Measurements from ENCODE around the gene AFAP1. TPM values are rescaled to one million over a fixed set of nuclear protein-coding genes. Genes with fewer than 3 reads are reported as not detected.

Gene AFAP1
- total and polyA plus RNA-seq, 2 experiments from 2014 or later, result 10.5 to 31.9 TPM

DNA sequence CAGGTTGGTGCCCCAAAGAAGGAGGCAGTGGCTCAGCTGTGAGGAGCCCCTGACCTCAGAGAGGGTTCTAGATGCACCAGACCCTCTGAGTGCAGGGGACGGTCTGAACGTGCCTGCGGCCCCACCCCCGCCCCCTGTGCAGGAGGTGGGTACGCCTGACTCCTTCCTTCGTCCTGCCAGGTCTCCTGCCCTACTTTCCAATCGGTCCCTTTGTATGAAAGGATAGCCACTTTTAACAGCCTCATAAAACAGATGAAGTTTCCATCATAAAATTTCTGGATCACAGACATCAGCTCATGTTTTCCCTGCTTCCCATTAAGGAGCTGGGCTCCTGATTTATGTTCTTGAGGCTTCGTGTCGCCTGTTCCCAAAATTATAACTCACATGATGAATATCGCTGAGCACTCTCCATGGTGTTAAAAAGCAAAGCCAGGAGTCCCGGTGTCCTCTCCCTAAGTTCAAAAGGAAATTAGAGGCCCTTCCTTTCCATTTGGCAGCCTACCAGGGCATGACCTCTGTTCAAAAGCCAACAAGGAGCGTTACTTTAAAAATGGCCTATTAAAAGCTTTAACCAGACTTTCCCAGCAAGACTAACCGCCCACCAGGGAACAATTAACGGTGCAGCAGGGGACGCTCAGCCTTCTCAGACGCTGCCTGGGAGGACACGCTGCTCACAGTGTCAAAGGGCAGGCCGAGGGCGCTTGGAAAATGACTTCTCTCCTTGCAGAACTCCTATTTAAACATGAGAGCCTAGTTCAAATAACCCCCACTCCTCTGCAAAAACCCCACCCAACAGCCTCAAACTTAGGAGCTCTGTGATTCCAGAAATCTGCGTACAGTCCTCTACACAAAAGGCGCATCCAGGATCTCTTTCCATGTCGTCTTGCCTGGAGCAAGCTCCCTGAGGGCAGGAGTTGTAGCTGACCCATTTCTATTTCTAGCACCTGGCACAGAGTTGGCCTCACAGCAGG, 181.9 kb downstream of the AFAP1 start:
- DNase-seq (ENCODE audit: low read depth in 1 of 2, low spot score in 1 of 2), result peak in 1 of 2 donors; percentile 16
- no peaks in the 10 kb centered on the region for H3K36me3 ChIP-seq
- H3K4me1 ChIP-seq (ENCODE audit: low read depth), result no peaks in the 10 kb centered on the region
- H3K9me3 ChIP-seq (ENCODE audit: low read depth), result no peaks in the 10 kb centered on the region
- H3K27ac ChIP-seq, result no peak overlapping the region
- TF ChIP-seq, protein P1, sequence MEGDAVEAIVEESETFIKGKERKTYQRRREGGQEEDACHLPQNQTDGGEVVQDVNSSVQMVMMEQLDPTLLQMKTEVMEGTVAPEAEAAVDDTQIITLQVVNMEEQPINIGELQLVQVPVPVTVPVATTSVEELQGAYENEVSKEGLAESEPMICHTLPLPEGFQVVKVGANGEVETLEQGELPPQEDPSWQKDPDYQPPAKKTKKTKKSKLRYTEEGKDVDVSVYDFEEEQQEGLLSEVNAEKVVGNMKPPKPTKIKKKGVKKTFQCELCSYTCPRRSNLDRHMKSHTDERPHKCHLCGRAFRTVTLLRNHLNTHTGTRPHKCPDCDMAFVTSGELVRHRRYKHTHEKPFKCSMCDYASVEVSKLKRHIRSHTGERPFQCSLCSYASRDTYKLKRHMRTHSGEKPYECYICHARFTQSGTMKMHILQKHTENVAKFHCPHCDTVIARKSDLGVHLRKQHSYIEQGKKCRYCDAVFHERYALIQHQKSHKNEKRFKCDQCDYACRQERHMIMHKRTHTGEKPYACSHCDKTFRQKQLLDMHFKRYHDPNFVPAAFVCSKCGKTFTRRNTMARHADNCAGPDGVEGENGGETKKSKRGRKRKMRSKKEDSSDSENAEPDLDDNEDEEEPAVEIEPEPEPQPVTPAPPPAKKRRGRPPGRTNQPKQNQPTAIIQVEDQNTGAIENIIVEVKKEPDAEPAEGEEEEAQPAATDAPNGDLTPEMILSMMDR (IDR thresholded peaks at IDR 0.05; ENCODE audit: low read depth, low read length), result no peak
- no peak overlapping the region for H3K4me3 ChIP-seq
- H3K27me3 ChIP-seq, result no peaks in the 10 kb centered on the region

DNA sequence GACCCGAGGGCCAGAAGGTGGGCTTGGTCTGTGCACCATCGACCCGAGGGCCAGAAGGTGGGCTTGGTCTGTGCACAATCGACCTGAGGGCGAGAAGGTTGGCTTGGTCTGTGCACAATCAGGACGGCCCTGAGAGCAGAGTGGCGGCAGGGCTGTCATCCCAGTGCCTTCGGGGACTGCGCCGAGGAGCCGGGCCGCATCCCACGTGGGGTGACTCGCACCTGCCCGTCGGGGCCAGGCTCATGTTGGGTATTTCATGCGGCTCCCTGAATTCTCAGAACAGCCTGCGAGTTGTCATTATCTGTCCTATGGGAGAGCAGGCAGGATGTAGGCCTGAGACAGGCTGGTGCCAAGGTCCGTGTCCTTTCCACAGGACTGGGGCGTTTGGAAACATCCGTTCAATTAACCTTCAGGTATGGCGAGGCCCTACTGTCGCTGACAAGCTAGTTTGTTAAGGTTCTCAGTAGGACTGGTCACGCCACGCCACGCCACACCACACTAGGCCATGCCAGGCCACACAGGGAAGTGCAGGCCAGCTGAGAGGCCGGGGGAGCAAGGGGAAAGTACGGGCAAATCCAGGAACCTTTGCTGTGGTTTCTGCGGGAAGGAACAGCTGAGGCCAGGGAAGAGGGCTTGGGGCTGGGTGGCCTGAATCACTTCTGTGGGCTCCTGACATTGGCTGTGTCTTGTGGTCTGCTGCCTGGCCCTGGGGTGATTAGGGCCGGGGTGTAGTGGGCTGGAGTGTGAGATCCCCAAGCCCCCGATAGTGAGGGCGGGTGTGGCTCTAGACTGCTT, 182.9 kb downstream of the AFAP1 start:
- TF ChIP-seq, protein P1 (IDR thresholded peaks at IDR 0.05; ENCODE audit: low read depth, low read length), result no peak
- Histone ChIP-seq H3K36me3 (no peaks in the 10 kb centered on the region), H3K9me3 (ENCODE audit: low read depth) (no peaks in the 10 kb centered on the region), H3K4me1 (ENCODE audit: low read depth) (no peaks in the 10 kb centered on the region), H3K27me3 (no peaks in the 10 kb centered on the region), H3K27ac (no peak overlapping the region), H3K4me3 (no peak overlapping the region)
- DNase-seq (ENCODE audit: low read depth in 1 of 2, low spot score in 1 of 2), result no peak

DNA sequence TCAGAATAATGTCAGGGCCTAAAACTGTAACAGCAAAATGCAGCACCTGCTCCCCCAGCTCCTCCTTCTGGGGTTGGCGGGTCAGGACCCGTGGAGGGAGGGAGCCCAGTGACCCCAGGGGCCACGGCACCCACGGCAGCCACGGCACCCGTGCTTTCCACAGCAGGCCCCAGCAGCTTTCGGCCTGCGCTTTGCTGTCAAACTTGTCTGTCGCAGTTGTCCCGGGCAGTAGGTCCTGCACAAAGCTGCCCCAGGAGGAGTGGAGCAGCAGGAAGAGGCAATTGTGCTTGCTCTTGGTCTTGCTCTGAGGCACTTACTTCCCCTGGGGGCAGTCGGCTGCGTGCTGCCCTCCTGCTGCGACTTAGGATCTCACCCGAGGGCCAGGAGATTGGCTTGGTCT, 183.6 kb downstream of the AFAP1 start:
- TF ChIP-seq, protein P1 (IDR thresholded peaks at IDR 0.05; ENCODE audit: low read depth, low read length), result no peak
- H3K9me3 ChIP-seq (ENCODE audit: low read depth), result no peaks in the 10 kb centered on the region
- no peaks in the 10 kb centered on the region for H3K4me1 ChIP-seq (ENCODE audit: low read depth)
- H3K27me3 ChIP-seq, result no peaks in the 10 kb centered on the region
- no peak for DNase-seq (ENCODE audit: low read depth in 1 of 2, low spot score in 1 of 2)
- no peaks in the 10 kb centered on the region for H3K36me3 ChIP-seq
- no peak overlapping the region for H3K4me3 ChIP-seq
- no peak overlapping the region for H3K27ac ChIP-seq

DNA sequence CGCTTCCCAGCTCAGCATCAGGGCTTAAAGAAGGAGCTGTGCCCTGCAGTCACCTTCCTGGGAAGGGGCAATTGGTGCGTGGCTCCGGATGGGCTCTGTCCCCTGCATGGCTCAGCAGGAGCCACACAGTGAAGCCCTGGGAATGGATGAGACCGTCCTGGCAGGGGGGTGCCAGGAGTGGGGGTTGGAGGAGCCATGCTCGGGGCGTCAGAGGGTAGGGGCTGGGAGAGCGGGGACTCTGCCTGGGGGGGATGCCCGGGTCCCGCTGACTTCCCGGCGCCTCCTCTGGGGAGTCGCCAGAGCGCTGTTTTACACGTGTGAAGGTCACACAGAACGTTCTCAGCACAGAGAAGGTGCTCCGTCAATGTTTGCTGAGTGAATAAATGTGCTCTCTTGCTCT, 184.1 kb downstream of the AFAP1 start:
- Histone ChIP-seq H3K4me3 (no peak overlapping the region), H3K27me3 (no peaks in the 10 kb centered on the region), H3K27ac (no peak overlapping the region), H3K4me1 (ENCODE audit: low read depth) (no peaks in the 10 kb centered on the region), H3K36me3 (no peaks in the 10 kb centered on the region), H3K9me3 (ENCODE audit: low read depth) (no peaks in the 10 kb centered on the region)
- TF ChIP-seq, protein P1 (IDR thresholded peaks at IDR 0.05; ENCODE audit: low read depth, low read length), result no peak
- no peak for DNase-seq (ENCODE audit: low read depth in 1 of 2, low spot score in 1 of 2)

DNA sequence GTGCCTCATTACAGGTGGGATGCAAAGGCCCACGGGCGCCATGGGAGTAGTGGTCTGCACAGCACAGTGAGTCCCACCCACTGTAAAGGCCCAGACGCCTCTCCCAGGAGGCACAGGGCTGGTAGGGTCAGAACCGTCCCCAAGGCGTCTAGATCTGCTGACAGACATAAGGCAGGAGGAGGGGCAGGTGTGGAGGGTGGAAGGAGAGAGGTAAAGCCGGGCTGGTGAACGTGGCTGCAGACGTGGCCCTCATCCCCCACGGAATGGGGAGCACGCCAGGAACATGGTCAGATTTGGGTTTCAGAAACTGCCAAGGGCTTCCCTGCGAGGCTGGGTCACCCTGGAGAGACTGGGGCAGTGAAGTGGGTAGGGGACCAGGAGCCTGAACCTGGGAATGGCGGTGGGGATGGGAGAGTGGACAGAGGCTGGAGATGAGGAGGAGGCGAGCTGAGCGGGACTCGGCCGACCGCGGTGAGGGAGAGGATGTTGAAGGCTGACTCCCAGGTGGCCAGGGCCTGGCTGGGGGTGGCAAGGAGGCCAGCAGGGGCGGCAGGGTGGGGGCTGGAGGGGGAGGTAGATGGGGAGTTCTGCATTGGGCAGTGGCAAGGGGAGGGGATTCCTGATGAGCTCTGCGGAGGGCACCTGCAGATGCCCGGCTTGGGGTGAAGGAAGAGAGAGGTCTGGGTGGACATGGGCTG, 184.9 kb downstream of the AFAP1 start:
- no peaks in the 10 kb centered on the region for H3K27me3 ChIP-seq
- H3K36me3 ChIP-seq, result no peaks in the 10 kb centered on the region
- H3K4me3 ChIP-seq, result no peak overlapping the region
- TF ChIP-seq, protein P1 (IDR thresholded peaks at IDR 0.05; ENCODE audit: low read depth, low read length), result no peak
- no peak overlapping the region for H3K27ac ChIP-seq
- H3K9me3 ChIP-seq (ENCODE audit: low read depth), result no peaks in the 10 kb centered on the region
- no peaks in the 10 kb centered on the region for H3K4me1 ChIP-seq (ENCODE audit: low read depth)
- no peak for DNase-seq (ENCODE audit: low read depth in 1 of 2, low spot score in 1 of 2)

Measured in cardiac muscle cell (in vitro differentiated cells and primary cell).